Amygdala (tissue), 56 donors: ENCODE results near the gene COG6.

Source experiments
- DNase-seq, 56 donors: peaks; one replicate each; lab custom pipeline; 2025; lab: John Stamatoyannopoulos, UW

Gene COG6

GRCh38 chr13:39676315-39676876, 20.9 kb downstream of the COG6 start:
- DNase-seq, result peak in 3 of 56 donors; percentile 1 to 10 (median 6)

- no peak for DNase-seq
Measured at GRCh38 chr13:39682310-39682709, 26.8 kb downstream of the COG6 start.

GRCh38 chr13:39682788-39683187, 27.3 kb downstream of the COG6 start:
- no peak for DNase-seq

GRCh38 chr13:39684531-39685137, 29.2 kb downstream of the COG6 start:
- DNase-seq, result no peak

- DNase-seq, result no peak
Measured at GRCh38 chr13:39685652-39686051, 30.2 kb downstream of the COG6 start.

GRCh38 chr13:39688278-39688677, 32.8 kb downstream of the COG6 start:
- no peak for DNase-seq

GRCh38 chr13:39688699-39689405, 33.4 kb downstream of the COG6 start:
- DNase-seq, result no peak

- DNase-seq, result no peak
Measured at GRCh38 chr13:39692660-39693438, 37.4 kb downstream of the COG6 start.

- DNase-seq, result no peak
Measured at GRCh38 chr13:39699274-39699673, 43.8 kb downstream of the COG6 start.

- no peak for DNase-seq
Measured at GRCh38 chr13:39712626-39713025, 57.2 kb downstream of the COG6 start.

GRCh38 chr13:39729156-39729555, 73.7 kb downstream of the COG6 start:
- DNase-seq, result no peak

GRCh38 chr13:39734952-39735351, 79.5 kb downstream of the COG6 start:
- no peak for DNase-seq

GRCh38 chr13:39737047-39737446, 81.6 kb downstream of the COG6 start:
- no peak for DNase-seq

GRCh38 chr13:39740761-39741160, 85.3 kb downstream of the COG6 start:
- no peak for DNase-seq

- no peak for DNase-seq
Measured at GRCh38 chr13:39748961-39749360, 93.5 kb downstream of the COG6 start.

- no peak for DNase-seq
Measured at GRCh38 chr13:39749528-39749927, 94.1 kb downstream of the COG6 start.

- no peak for DNase-seq
Measured at GRCh38 chr13:39751805-39752204, 96.3 kb downstream of the COG6 start.

GRCh38 chr13:39760521-39760920, 105.1 kb downstream of the COG6 start:
- no peak for DNase-seq

- DNase-seq, result peak in 53 of 56 donors; percentile 7 to 88 (median 55)
Measured at GRCh38 chr13:39765801-39766463, 110.5 kb downstream of the COG6 start.

- peak in 13 of 56 donors; percentile 1 to 49 (median 23) for DNase-seq
Measured at GRCh38 chr13:39766464-39767158, 111.1 kb downstream of the COG6 start.
